Bronchial epithelial cell (primary cell): ENCODE data around the gene ADGRF4. TPM values are rescaled to one million over a fixed set of nuclear protein-coding genes. Genes with fewer than 3 reads are reported as not detected.

Experiments used
- DNase-seq: peaks from one replicate; pipeline ENCODE4 v3.0.0-alpha.2; 2010; ENCODE audit warnings: low read depth
- FAIRE-seq: peaks from 2 replicates; lab custom pipeline; 2011; peaks lifted over from hg19 to GRCh38; lab: Jason Lieb, UNC
- H3K27me3 ChIP-seq: 2 replicates; pipeline ENCODE4 v1.5.1; 2011; ENCODE audit warnings: low read length; ENCODE audit not compliant: control insufficient read depth, insufficient read depth
- H3K36me3 ChIP-seq: 2 replicates; pipeline ENCODE4 v1.5.1; 2011; ENCODE audit warnings: low read length; ENCODE audit not compliant: control insufficient read depth, insufficient read depth
- H3K4me3 ChIP-seq: 2 replicates; pipeline ENCODE4 v1.5.1; 2011; ENCODE audit warnings: mild to moderate bottlenecking, low read depth, low read length, control low read depth
- CTCF ChIP-seq: IDR thresholded peaks from 2 replicates; pipeline ENCODE4 v1.5.1; 2011; ENCODE audit warnings: mild to moderate bottlenecking, moderate library complexity, low read length, control low read depth, inconsistent platforms; ENCODE audit not compliant: insufficient read depth, severe bottlenecking
- total RNA-seq: library from RNA; depleted of rRNA; stranded (reverse); fragments of >200 nt; gene quantifications from 2 replicates; pipeline ENCODE4 v1.2.1, GENCODE V29; 2014

ADGRF4 gene
- total RNA-seq, 1 donor from 2014 or later, result 17.9 TPM

DNA sequence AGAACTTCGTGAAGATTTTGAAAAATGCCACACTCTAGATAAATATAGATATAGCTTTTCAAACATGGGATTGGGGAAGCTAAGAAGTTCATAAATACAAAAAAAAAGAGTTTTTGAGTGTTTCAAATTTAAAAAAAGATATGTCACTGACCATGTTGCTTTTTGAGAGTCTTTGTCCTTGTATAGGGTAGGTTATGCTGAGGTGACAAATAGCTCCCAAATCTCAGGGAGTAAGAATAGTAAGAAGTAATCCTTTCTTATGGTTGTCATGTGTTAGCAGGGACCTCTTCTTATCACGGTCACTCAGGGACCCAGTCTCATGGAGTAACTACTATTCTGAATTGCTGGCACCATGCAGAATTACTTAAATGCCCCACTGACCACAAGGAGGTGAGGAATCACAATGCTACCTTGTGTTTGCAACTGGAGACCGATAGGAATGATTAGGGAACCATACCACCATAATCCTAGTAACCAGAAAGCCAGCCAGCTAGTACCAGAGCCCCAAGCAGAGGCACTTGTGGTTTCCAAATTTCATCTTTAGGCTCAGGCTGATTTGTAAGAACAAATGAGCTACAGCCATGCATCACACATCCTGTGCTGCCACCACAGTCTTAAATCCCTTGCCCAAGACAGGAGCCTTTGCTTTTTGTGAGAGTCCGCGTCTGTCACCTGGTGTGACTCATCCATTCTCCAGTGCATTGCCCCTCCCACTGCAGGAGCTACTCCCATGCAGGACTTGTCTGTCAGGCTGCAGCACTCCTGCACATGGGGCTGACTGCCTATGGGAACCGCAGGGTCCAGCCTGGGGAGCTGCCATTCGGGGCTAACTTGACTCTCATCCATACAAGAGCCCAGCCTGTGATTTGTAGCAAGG, 42.4 kb upstream of the ADGRF4 start:
- FAIRE-seq (no peak), DNase-seq (peak; percentile 94)
- Histone ChIP-seq H3K4me3 (no peak overlapping the region), H3K36me3 (no peaks in the 10 kb centered on the region), H3K27me3 (no peaks in the 10 kb centered on the region)
- TF ChIP-seq CTCF, result no peak

DNA sequence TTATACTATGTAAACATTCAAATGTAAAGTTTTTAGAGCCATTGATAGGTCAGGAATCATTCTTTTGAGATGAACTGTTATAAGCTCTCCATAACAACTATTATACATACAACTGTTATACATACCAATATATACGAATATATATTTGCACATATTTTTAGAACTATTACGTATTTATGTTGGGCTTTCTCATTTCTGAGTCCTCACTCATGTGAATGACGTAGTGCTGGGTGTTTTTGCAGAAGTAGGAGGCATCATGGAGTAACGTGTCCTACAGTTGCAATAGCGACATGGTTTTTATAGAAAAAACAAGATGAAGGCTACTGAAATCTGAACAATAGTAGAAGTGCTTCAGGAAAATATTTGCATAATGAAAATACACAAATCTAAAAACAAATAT, 36.4 kb upstream of the ADGRF4 start:
- DNase-seq, result no peak
- Histone ChIP-seq H3K27me3 (no peaks in the 10 kb centered on the region), H3K4me3 (no peak overlapping the region), H3K36me3 (no peaks in the 10 kb centered on the region)
- no peak for TF ChIP-seq CTCF
- FAIRE-seq, result no peak

DNA sequence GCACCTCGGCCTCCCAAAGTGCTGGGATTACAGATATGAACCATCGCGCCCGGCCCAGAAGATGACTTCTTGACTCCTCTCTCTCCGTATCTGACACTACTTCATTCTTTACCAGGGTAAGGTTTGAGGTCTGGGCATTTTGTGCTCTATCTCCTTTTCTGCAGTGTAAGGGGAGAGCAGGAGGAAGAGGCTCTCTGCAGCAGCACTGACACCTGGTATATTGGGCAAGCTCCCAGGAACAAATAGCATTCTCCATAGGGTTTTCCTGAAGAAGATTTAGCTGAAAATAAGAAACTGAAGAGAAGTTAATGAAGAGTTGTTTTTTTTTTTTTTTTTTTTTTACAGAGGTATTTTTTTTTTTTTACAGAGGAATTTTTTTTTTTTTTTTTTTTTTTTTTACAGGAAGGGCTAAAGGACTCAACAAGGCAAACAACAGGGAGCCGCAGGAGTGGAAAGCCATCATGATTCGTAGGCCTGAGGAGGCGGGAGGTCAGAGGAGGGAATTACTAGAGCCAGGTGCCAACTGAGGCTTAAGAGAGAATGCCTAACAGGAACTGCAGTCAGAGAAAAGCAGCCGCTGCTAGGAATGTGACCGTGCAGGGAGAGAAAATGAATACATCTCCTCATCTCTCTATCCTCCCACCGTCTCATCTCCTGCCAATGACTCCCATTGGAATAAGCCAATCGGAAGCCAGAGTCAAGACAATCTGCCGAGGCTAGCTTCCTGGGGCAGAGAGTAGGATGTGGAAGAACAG, 34.7 kb upstream of the ADGRF4 start:
- H3K4me3 ChIP-seq, result no peak overlapping the region
- DNase-seq (peak; percentile 41), FAIRE-seq (peak; percentile 64)
- TF ChIP-seq CTCF, result no peak
- H3K36me3 ChIP-seq, result no peaks in the 10 kb centered on the region
- H3K27me3 ChIP-seq, result no peaks in the 10 kb centered on the region

DNA sequence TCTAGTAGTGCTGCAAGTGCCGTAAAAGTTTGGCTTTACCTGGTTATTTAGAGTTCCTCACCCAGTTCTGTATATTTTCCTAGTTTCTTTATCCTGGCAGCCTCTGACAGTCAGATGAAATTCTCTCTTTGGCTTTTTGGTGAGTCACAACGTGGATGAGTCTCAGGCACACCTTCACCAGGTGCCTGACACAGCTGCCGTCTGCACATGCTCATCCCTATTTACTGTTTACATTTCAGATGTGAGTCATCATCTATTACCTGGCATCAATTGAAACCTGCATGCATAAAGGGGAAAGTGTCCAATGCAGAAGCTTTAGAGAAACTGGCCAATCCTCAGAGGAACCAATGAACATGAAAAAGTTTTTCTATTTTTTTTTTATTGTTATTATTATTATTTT, 33.3 kb upstream of the ADGRF4 start:
- peak; percentile 91 for FAIRE-seq
- H3K36me3 ChIP-seq, result no peaks in the 10 kb centered on the region
- H3K4me3 ChIP-seq, result no peak overlapping the region
- H3K27me3 ChIP-seq, result no peaks in the 10 kb centered on the region
- DNase-seq, result peak; percentile 98
- no peak for TF ChIP-seq CTCF

GRCh38 chr6:47669684-47670513, 28.5 kb upstream of the ADGRF4 start:
- no peaks in the 10 kb centered on the region for H3K36me3 ChIP-seq
- H3K4me3 ChIP-seq, result no peak overlapping the region
- TF ChIP-seq CTCF, result no peak
- peak; percentile 95 for DNase-seq
- FAIRE-seq, result peak; percentile 92
- H3K27me3 ChIP-seq, result no peaks in the 10 kb centered on the region
